Subcutaneous adipose tissue (tissue), 4 donors: ENCODE data around the gene VWA5B2. TPM values are rescaled to one million over a fixed set of nuclear protein-coding genes. Genes with fewer than 3 reads are reported as not detected.

Experiments
- CTCF ChIP-seq: fragments of 450-650 bp; IDR thresholded peaks from one replicate; pipeline ENCODE4 v1.5.1; 2016; ENCODE audit warnings: low read depth, mild to moderate bottlenecking, control low read depth, antibody characterized with exemption, moderate library complexity
- total RNA-seq, 4 donors: library from RNA; depleted of rRNA; stranded (reverse); fragments of >200 nt; gene quantifications; one replicate each; pipeline ENCODE4 v1.1.0, GENCODE V29; 2016

VWA5B2 gene
- total RNA-seq, 4 donors from 2014 or later: not detected

- no peak for TF ChIP-seq CTCF
Measured at GRCh38 chr3:184198509-184198908, 30.9 kb upstream of the VWA5B2 start.

- TF ChIP-seq CTCF: no peak
Measured at GRCh38 chr3:184200825-184201224, 28.6 kb upstream of the VWA5B2 start.

GRCh38 chr3:184203526-184203925, 25.9 kb upstream of the VWA5B2 start:
- no peak for TF ChIP-seq CTCF

GRCh38 chr3:184209146-184209923, 20.1 kb upstream of the VWA5B2 start:
- no peak for TF ChIP-seq CTCF

GRCh38 chr3:184211297-184211696, 18.1 kb upstream of the VWA5B2 start:
- no peak for TF ChIP-seq CTCF

GRCh38 chr3:184211718-184212117, 17.7 kb upstream of the VWA5B2 start:
- TF ChIP-seq CTCF: no peak

GRCh38 chr3:184218814-184219213, 10.6 kb upstream of the VWA5B2 start:
- TF ChIP-seq CTCF: no peak
